Kidney (tissue), 14 donors: Measurements from ENCODE around the gene CCDC187. TPM values are rescaled to one million over a fixed set of nuclear protein-coding genes. Genes with fewer than 3 reads are reported as not detected.

ENCODE experiments used
- DNase-seq, 5 donors: peaks; one replicate each; pipeline ENCODE4 v3.0.0-alpha.2; 2013 to 2020
- FAIRE-seq: peaks from 2 replicates; lab custom pipeline; 2012; peaks lifted over from hg19 to GRCh38; lab: Jason Lieb, UNC
- H3K27ac ChIP-seq, 2 donors: one replicate each; pipeline ENCODE4 v1.7.0; 2013; ENCODE audit warnings: low read depth in 2 of 2, low read length in 2 of 2, inconsistent platforms in 1 of 2
- H3K27me3 ChIP-seq: one replicate; pipeline ENCODE4 v1.7.1; 2013; ENCODE audit warnings: low read length, inconsistent platforms; ENCODE audit not compliant: control insufficient read depth, insufficient read depth
- H3K36me3 ChIP-seq, 3 donors: one replicate each; pipeline versions ENCODE4 v1.7.0 to v1.7.1; 2013; ENCODE audit warnings: low read length in 3 of 3, control low read depth in 1 of 3, inconsistent platforms in 1 of 3; ENCODE audit not compliant: insufficient read depth in 3 of 3, control insufficient read depth in 2 of 3
- H3K4me1 ChIP-seq, 3 donors: one replicate each; pipeline versions ENCODE4 v1.7.0 to v1.7.1; 2013; ENCODE audit warnings: low read length in 3 of 3, inconsistent platforms in 1 of 3, low read depth in 1 of 3; ENCODE audit not compliant: control insufficient read depth in 2 of 3, insufficient read depth in 2 of 3
- H3K4me3 ChIP-seq, 3 donors: one replicate each; pipeline versions ENCODE4 v1.7.0 to v1.8.1; 2013; ENCODE audit warnings: low read length in 3 of 3, control low read depth in 1 of 3, inconsistent platforms in 1 of 3
- H3K9ac ChIP-seq, 3 donors: one replicate each; pipeline versions ENCODE4 v1.7.0 to v1.7.1; 2013; ENCODE audit warnings: low read length in 3 of 3, control low read depth in 1 of 3, inconsistent platforms in 1 of 3
- H3K9me3 ChIP-seq, 3 donors: one replicate each; pipeline versions ENCODE4 v1.7.0 to v1.7.1; 2013; ENCODE audit warnings: low read length in 3 of 3, control low read depth in 1 of 3, inconsistent platforms in 1 of 3; ENCODE audit not compliant: control insufficient read depth in 2 of 3, insufficient read depth in 1 of 3
- CTCF ChIP-seq: IDR thresholded peaks from 3 replicates; pipeline ENCODE4 v1.5.1; 2012; ENCODE audit warnings: mild to moderate bottlenecking, moderate library complexity, borderline replicate concordance; ENCODE audit not compliant: insufficient read depth; ENCODE audit errors: extremely low read depth
- intact Hi-C: fragments of 100-400 bp; cut with DNase I; formaldehyde crosslinking; loops from one replicate; pipeline ENCODE4 v1.11.1; 2022
- polyA plus RNA-seq: library from polyadenylated mRNA; stranded (reverse); fragments of 350-450 nt; fragmentation: Illumina TruSeq; extraction: RNeasy Lipid Tissue Mini Kit (QIAGEN cat#74804); gene quantifications from one replicate; pipeline ENCODE4 v1.2.3, GENCODE V29; 2014; ENCODE audit warnings: low read depth, low replicate concordance; ENCODE audit not compliant: insufficient read depth
- total RNA-seq: library from RNA; stranded (reverse); fragmentation: NEBNext Ultra II Directional; extraction: Animal tissue kit (Norgen Biotek cat#: 25700); gene quantifications from one replicate; pipeline ENCODE4 v1.2.1, GENCODE V29; 2021
- donor health status: control.
- donor health status: control.
- donor health status: control.
- donor health status: control.
- donor health status: control.
- donor health status: DM: yes; HTN: yes; CAD: no.
- donor health status: Normal renal cell carcinoma (clear cell type).

The CCDC187 gene
- total and polyA plus RNA-seq, 2 donors from 2014 or later, result 0.84 to 2.3 TPM

GRCh38 chr9:136287960-136288753 is 15.7 kb downstream of the CCDC187 start:
- Histone ChIP-seq H3K9ac (no peak overlapping the region), H3K27ac (no peak overlapping the region), H3K36me3 (no peaks in the 10 kb centered on the region), H3K4me3 (no peak overlapping the region), H3K27me3 (no peaks in the 10 kb centered on the region), H3K9me3 (no peaks in the 10 kb centered on the region), H3K4me1 (peaks cover 0 to 3% (median 0%) of the 10 kb centered on the region in 3 donors)
- intact Hi-C loops, result no loop called here
- DNase-seq (peak in 1 of 5 donors; percentile 53), FAIRE-seq (no peak)
- no peak for TF ChIP-seq CTCF

GRCh38 chr9:136286987-136287379 is 16.9 kb downstream of the CCDC187 start:
- TF ChIP-seq CTCF, result no peak
- intact Hi-C loops, result no loop called here
- DNase-seq (peak in 1 of 5 donors; percentile 41), FAIRE-seq (no peak)
- Histone ChIP-seq H3K36me3 (no peaks in the 10 kb centered on the region), H3K4me3 (no peak overlapping the region), H3K27ac (no peak overlapping the region), H3K9ac (no peak overlapping the region), H3K4me1 (peaks cover 0 to 4% (median 0%) of the 10 kb centered on the region in 3 donors), H3K27me3 (no peaks in the 10 kb centered on the region), H3K9me3 (no peaks in the 10 kb centered on the region)

- TF ChIP-seq CTCF, result no peak
- intact Hi-C loops, result no loop called here
- no peaks in the 10 kb centered on the region for H3K27me3 ChIP-seq
- DNase-seq, result peak in 1 of 5 donors; percentile 71
- no peaks in the 10 kb centered on the region for H3K9me3 ChIP-seq
- peaks cover 0 to 4% (median 0%) of the 10 kb centered on the region in 3 donors for H3K4me1 ChIP-seq
- no peaks in the 10 kb centered on the region for H3K36me3 ChIP-seq
- H3K27ac ChIP-seq, result no peak overlapping the region
- FAIRE-seq, result no peak
- no peak overlapping the region for H3K9ac ChIP-seq
- H3K4me3 ChIP-seq, result no peak overlapping the region
Measured at GRCh38 chr9:136286359-136286986, 17.4 kb downstream of the CCDC187 start.
